Limb (tissue), 2 donors: ENCODE data around the gene PDCD1.
"Not testable (repeated sequence)": the region's sequence is repeated elsewhere in the genome, so short reads cannot be mapped to it uniquely, and the experiment has no call there.

Source experiments
- DNase-seq, 2 donors: peaks; one replicate each; pipeline ENCODE4 v3.0.0-alpha.2; 2016; ENCODE audit errors: extremely low spot score in 2 of 2

The PDCD1 gene

DNA sequence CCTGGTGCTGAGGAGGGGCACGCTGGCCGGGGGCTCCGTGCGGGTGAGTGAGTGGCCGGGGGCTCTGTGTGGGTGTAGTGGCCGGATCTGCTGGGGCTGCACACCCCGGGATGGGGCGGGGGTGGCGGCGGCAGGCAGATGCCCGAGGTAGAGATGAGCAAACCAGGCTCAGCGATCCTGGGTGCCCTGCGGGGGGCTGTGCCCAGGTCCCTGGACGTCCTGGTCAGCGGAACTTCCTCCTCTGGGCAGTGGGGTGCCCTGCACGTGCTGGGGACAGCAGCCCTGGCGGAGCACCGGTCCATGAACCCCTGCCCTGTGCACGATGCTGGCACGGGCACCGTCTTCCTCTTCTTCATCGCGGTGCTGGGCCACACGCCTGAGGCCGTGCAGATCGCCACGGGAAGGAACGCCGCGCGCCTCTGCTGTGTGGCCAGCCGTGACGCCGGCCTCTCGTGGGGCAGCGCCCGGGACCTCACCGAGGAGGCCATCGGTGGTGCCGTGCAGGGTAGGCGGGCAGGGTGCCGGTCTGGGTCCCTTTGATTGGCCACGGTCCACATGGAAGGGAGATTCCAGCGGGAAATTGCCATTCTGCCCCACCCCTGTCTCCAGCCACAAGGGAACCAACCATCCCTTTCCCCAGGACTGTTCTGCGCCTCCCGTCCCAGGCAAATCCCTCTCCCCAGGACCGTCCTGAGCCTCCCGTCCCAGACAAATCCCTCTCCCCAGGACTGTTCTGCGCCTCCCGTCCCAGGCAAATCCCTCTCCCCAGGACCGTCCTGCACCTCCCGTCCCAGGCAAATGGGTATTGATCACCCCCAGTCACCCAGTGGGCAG is 43.8 kb downstream of the PDCD1 start:
- no peak for DNase-seq

DNA sequence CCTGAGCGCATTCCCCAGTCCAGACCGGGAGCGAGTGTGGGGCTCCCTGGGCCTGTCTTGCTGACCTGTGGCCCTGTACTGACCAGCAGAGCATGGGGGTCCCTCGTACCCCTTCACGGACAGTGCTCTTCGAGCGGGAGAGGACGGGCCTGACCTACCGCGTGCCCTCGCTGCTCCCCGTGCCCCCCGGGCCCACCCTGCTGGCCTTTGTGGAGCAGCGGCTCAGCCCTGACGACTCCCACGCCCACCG is 44.4 kb downstream of the PDCD1 start:
- DNase-seq, result no peak

DNA sequence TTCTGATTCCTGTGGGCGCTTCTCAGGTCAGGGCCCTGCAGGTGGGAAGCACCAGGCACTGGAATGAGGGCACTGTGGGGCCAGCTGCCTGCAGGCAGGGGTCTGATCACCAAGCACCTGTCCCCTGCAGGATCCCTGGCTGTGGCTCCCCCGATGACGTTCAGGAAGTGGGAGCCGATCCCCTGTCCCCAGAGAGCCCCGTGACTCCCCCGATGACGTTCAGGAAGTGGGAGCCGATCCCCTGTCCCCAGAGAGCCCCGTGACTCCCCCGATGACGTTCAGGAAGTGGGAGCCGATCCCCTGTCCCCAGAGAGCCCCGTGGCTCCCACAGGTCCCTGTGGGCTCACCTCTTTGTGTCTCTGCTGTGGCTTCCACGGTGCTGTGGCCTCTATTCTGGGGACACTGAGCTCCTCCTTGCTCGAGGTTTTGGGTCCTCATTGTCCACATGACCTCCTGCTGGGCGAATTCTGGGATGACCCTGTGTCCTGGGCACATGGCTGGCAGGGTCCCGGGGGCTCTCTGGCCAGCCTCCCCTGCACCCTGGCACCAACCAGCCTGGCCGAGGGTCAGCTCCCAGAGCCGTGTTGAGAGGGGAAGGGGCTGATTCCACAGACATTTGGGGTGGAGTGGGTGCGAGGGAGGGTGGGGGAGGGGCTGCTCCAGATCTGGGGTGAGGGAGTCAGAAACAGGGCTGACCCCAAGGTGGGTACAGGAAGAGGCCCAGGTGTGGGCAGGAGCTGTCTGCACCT is 44.9 kb downstream of the PDCD1 start:
- no peak for DNase-seq

DNA sequence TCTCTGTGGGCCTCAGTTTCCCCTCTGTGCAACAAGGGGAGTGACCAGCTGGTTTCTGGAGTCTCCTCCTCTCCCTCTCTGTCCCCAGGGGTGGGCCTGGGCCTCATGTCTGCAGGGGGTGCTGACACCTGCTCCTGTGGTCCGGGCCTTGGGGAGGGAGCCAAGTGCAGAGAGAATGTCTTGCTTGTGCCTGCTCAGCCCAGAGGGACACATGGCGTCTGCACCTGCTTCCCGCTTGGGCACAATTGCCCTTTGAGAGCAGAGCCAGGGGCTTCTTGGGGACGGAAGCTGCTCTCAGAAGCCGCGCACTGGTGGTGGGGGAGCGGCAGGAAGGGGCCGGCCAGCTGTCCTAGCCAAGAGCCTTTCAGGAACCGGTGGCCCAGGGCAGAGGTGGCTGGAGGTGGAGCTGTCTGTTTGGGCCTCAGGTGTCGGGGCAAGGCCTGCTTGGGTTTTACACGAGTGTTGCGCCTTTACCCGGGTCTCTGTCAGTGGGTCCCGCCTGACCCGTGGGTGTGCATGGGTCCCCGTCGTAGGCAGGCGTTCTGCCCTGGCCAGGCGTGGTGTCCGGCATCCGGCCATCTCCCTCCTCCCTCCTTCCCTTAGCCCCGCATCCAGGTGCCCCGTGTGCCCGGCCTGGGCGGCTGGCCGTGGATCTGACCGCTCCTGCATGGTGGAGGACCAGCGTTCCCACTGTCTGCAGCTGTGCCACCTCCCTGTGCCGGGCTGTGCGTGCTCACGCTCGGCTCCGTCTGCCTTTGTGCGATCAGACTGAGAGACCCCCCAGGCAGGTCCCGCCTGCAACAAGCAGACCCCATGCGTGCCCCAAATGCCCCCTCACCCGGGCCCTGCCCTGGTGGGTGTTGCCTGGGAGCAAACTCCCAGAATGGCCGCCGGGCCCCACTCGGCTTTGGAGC is 45.7 kb downstream of the PDCD1 start:
- peak in 1 of 2 donors; percentile 41 for DNase-seq

DNA sequence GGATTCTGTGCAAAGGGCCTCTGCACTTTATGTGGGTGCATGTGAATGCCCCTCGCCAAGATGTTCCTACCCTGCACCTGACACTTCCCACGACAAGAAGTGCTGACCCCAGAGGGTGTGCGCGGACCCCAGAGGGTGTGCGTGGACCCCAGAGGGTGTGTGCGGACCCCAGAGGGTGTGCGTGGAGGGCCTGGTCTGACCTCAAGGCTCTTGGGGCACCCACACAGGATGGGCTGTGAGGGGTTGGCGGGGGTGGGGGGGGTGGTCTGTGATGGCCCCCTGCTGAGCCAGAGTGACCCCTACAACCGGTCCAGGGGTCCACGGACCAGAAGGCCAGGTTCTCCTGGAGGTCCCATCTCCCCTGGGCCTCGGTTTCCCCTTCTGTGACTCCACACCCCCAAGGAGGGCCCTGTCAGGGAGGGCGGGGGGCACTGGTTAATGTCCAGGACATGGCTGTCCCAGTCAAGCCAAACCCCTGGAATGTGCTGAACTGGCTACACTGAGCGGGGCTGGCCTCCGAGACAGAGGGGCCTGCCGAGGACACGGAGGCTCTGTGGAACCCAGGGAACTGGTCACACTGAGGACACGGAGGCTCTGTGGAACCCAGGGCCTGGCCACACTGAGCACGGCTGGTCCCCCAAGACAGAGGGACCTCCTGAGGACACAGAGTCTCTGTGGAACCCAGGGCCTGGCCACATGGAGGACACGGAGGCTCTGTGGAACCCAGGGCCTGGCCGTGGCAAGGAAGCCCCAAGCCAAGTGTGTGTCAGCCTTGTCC is 46.6 kb downstream of the PDCD1 start:
- DNase-seq, result no peak

DNA sequence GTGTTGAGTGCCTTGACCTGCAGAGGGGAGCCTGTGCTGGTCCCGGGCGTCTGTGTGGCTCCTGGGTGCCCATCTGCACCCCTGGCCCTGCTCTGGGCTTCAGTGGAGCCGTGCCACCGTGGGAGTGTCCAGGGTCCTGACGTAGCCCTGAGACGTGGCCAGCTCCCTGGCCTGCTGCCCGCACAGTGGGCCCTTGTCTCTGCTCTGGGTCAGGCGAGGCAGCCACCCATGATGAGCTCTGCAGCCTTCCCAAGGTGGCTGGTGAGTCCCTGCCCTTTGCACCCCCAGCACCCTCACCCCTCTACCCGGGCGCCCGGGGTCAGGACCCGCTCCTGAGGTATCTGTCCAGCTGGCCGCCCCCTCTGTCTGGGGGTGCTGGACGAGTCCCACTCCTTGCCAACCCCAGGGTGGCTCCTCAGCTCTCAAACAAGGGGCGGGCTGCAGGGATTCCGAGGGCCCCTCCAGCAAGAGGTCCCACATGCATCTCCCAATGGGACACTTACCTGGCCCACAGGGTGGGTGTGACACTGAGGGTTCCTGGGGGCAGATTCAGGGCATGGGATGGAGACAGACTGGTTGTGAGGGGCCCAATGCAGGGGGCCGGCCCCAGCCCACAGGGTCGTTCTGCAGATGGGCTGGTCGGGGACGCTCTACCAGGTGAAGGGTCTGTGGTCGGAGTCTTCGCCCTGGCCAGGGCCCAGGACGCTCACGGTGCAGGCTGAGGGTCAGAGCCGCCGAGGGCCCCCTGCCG is 47.3 kb downstream of the PDCD1 start:
- no peak for DNase-seq

DNA sequence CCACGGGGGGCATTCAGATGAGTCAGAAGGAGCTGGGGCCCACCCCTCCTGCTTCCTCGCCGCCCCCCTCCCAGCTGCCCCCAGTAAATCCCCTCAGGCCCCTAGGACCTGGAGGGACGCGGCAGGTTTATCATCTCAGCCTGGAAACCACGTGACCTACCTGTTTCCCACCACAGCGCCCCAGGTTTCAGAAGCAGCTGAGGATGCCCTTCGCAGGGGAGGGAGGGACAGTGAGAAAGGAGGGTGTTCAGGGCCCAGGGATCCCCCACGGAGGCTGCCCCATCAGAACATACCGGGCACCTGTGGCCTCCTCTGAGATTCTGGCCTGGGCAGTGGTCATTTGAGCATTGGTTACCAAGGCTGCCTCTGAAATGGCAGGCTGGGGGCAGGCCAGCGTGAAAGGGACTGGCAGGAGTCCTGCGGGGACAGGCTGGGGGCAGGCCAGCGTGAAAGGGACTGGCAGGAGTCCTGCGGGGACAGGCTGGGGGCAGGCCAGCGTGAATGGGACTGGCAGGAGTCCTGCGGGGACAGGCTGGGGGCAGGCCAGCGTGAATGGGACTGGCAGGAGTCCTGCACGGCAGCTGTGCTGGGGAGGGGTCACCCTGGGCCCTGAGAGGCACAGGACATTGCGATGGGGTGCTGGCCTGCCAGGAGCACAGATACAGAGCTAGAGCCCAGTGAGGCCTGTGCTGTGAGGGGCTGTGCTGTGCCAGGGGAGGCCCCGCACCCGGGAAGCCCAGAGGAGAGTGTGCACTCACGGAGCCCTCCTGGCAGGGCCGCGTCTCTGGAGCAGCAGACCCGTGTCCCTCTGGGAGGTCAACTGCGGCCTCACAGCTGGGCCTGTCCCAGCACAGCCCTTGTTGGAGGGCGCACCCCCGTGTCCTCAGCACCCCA is 48.1 kb downstream of the PDCD1 start:
- DNase-seq, result peak in 1 of 2 donors; percentile 26

DNA sequence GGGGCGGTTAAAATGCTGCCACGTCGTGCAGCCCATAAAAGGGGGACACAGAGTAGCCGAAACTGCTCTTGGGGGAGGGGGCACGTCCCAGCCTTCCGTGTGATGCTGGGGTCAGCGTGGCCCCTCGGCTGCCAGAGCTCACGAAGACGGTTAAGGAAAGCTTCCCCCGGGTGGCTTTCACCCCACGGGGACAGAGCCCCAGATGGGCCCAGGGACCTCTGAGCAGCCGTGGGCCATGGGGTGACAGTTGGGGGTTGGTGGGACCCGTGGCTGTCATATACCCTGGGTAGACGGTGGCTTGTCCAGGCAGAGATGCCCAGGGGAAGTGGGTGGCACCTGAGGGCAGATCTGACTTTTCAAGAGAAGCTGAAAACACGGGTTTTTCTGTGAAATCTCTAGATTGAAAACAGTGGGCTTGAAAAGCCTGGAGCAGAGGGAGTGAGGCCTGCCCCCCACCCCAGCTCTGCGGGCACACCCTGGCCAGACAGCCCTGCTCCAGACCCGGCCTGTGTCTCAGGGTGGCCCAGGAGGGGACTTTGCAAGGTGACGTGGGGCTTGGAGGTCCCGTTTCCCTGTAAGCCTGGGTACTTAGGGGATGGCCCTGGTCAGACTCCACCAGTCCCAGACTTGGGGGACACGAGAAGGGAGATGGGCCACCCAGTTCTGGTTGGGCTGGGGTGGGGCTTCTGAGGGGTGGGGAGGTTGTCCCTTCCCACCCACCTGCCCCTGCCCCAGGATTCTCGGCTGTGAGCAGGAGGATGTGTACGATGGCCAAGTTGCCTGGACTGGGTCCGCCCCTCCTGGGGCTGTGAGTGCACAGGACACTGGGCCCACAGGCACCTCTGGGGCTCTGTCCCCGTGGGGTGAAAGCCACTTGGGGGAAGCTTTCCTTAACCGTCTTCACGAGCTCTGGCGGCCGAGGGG is 49.0 kb downstream of the PDCD1 start:
- DNase-seq, result peak in 1 of 2 donors; percentile 29

DNA sequence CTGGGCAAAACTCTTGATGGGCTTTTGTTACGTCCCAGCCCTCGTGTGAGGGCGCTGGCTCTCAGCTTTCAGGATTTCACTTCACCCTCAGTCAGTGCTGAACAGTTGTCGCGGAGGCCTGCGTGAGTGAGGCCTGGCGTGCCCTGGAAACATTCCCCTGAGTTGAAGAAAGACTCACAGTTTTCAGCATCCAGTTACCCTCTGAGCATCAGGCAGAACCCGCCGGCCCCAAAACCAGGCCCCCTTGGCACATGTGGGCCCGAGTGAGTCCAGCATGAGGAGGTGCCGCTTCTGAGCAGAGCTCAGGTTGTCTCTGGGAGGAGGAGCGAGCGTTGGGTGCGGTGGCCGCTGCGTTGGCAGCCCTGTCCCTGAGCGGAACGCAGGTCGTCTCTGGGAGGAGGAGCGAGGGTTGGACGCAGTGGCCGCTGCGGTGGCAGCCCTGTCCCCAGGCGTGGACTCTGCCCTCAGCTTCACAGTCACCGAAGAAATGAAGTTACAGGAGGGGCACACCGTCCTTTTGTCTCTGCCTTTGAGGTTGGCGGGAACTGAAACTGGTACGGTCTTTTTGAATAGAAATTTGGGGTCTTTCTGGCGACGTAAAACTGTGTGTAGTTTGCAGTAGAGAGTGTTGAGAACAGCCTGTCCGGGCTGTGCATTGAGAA is 49.8 kb downstream of the PDCD1 start, which contains the start of gene NEU4:
TSS of gene NEU4 (plus strand) at position 473 of the 662 bp plus-strand sequence. CDS start 5,292 bp downstream, outside the sequence.
- DNase-seq, result peak in 1 of 2 donors; percentile 43

DNA sequence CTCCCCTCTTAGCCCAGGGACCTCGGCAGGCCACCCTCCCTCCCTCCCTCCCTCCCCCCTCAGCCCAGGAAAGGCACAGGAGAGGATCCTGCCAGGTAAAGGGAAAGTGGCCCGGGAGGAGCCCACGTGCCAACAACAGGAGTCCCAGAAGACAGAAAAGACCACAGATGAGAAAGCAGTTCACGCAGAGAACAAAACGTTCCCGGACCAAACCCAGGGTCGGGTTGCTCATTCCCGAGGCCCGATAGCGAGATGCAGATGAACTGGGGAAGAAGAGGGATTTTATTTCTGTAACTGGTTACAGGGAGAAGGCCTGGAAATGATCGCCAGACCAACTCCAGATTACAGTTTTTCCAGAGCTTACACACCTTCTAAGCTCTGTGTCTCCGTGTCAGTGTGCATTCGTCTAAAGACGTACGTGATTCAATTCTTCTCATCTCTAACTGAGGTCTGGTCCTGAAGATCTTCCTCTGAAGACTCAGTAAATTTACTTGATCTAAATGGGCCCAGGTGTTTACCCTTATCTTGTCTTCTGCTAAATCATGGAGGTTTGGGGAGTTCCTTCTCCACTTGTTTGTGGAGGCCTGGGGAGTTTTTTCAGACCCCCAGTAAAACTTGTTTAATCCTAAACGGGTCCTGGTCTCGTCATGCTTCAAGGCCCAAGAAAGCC is 50.5 kb downstream of the PDCD1 start:
- DNase-seq, result peak in 1 of 2 donors; percentile 26

DNA sequence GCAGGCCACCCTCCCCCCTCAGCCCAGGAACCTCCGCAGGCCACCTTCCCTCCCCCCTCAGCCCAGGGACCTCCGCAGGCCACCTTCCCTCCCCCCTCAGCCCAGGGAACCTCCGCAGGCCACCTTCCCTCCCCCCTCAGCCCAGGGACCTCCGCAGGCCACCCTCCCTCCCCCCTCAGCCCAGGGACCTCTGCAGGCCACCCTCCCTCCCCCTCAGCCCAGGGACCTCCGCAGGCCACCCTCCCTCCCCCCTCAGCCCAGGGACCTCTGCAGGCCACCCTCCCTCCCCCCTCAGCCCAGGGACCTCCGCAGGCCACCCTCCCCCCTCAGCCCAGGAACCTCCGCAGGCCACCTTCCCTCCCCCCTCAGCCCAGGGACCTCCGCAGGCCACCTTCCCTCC is 52.5 kb downstream of the PDCD1 start:
- DNase-seq, result not testable (repeated sequence)

DNA sequence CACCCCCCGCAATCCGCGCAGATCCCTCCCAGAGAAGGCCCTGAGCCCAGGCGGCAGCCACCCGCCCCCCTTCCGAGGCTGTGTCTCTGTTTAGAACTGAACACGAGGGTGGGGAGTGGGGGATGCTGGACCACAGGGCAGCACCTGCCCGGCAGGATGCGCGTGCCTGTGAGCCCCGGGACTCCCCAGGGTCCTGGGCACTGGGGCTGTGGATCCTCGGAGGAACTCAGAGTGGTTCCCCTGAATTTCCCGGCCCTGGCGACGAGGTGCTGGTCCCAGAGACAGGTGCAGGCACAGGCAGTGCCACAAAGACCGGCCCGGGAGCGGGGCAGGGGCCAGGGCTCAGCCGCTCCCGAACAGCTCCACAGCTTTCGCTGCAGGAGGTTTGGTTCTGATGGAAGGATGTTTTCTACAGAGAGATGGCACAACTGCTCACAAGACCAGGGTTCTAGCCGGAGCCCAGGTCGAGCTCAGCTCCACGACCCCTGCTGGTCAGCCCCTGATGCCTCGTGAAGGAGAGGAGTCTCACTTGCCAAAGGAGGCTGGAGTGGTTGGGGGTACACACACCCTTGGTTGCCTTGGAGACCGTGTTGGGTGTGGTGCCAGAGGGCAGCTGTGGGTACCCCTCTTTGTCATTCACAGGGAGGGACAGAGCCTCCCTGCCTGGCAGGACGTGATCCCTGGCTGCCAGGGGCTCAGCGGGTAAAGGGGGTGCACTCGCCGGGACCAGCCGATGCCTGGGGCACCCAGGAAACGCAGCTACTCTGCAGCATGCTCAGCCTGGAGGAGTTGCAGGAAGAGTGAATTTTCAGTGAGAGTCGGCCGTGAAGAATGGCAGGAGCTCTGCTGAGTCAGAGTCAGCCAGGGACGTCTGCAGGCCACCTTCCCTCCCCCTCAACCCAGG is 54.1 kb downstream of the PDCD1 start:
- DNase-seq, result peak in 1 of 2 donors; percentile 46

DNA sequence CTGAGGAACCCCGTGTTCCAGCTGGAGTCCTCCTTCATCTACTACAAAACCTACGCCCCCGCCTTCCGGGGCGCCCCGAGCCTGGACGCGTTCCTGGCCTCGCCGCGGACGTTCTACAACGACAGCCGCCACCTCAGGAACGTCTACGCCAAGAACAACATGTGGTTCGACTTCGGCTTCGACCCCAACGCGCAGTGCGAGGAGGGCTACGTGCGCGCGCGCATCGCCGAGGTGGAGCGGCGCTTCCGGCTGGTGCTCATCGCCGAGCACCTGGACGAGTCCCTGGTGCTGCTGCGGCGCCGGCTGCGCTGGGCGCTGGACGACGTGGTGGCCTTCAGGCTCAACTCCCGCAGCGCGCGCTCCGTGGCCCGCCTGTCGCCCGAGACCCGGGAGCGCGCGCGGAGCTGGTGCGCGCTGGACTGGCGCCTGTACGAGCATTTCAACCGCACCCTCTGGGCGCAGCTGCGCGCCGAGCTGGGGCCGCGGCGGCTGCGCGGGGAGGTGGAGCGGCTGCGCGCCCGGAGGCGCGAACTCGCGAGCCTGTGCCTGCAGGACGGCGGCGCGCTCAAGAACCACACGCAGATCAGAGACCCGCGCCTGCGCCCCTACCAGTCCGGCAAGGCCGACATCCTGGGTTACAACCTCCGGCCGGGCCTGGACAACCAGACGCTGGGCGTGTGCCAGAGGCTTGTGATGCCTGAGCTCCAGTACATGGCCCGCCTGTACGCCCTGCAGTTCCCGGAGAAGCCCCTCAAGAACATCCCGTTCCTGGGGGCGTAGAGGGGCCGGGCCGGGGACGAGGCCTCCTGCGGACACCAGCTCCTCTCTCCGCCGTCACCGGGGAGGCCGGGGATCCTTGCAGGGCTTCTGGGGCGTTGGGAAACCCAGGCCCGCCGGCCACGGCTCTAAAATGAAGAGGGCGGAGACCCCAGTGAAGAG is 55.0 kb downstream of the PDCD1 start:
- DNase-seq, result peak; percentile 76 to 82

DNA sequence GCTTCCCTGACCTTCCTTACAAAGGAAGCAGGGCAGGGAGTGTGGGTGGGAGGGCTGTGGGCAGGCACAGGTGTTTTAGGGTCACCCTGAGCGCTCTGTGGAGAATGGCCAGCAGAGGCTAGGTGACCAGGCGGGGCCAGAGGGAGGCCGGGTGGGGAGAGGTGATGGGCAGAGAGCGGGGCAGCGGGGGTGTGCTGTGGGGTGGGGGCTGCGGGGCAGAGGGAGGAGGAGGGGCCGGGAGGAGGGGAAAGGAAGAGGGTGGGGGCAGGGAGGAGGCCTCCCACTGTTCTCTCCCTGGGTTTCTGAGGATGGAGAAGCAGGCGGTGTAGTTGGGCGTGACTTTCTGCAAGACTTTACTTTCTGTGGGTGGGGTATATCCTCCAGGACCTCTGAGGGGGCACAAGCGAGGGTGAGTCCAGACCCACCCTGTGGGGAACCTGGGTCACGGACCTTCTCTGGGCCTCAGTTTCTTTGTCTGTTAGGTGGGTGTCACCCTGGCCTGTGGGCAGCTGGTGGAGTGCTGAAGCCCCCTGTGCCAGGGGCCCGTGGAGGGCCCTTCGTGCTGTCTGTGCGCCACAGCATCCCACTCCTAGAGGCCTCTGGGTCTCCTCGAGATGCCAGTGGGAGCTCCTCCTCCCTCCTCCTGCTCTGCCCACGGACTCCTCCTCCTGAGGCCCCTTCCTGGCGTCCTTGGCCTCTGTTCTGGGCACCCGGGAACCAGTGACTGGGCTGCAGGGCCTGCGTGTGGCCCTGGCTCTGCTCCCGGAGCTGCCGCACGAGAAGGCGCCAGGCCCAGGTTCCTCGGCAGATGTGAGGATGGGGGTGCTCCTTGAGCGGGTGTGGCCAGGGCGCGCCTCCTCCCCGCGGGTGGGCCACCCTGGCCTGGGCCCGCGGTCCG is 56.0 kb downstream of the PDCD1 start:
- peak in 1 of 2 donors; percentile 28 for DNase-seq
